AG04449 (cell line): ENCODE results near the gene USP40.

Experiments
- CTCF ChIA-PET: fragments of 350-600 bp; formaldehyde crosslinking; extraction: SDS; loops from one replicate; lab custom pipeline; 2021; ENCODE audit warnings: antibody characterized with exemption; lab: Yijun Ruan, JAX
- POLR2A ChIA-PET: fragments of 400-600, 350-600 bp; formaldehyde crosslinking; extraction: SDS; loops from one replicate; lab custom pipeline; 2020; ENCODE audit warnings: antibody characterized with exemption, inconsistent platforms; lab: Yijun Ruan, JAX
- DNase-seq: peaks from one replicate; pipeline ENCODE4 v3.0.0-alpha.2; 2010; ENCODE audit warnings: low read depth, low spot score
- H3K4me3 ChIP-seq: 2 replicates; pipeline ENCODE4 v1.5.1; 2011; ENCODE audit warnings: low read depth, mild to moderate bottlenecking, control low read depth, low read length
- TF ChIP-seq, protein P1 (sequence below): IDR thresholded peaks from one replicate; pipeline ENCODE4 v1.5.1; 2011; ENCODE audit warnings: mild to moderate bottlenecking, moderate library complexity, low read length, control low read depth, inconsistent platforms; ENCODE audit not compliant: insufficient read depth; ENCODE audit errors: missing control alignments

The USP40 gene

DNA sequence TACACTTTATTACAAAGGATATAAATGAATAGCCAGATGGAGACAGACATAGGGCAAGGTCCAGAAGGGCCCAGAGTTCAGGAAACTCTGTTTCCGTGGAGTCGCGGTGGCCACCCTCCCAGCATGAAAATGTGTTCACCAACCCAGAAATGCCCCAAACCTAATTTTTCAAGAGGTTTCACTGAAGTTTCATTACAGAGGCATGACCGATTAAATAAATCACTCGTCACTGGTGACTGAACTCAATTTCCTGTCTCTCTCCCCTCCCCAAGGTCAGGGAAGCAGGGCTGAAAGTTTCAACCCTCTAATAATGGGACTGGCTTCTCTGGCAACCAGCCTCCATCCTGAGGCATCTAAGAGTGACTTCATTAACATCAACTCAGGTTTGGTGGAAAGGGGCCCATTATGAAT, 22.4 kb downstream of the USP40 start:
- POLR2A ChIA-PET: no interaction called here
- CTCF ChIA-PET: no interaction called here
- TF ChIP-seq, protein P1, sequence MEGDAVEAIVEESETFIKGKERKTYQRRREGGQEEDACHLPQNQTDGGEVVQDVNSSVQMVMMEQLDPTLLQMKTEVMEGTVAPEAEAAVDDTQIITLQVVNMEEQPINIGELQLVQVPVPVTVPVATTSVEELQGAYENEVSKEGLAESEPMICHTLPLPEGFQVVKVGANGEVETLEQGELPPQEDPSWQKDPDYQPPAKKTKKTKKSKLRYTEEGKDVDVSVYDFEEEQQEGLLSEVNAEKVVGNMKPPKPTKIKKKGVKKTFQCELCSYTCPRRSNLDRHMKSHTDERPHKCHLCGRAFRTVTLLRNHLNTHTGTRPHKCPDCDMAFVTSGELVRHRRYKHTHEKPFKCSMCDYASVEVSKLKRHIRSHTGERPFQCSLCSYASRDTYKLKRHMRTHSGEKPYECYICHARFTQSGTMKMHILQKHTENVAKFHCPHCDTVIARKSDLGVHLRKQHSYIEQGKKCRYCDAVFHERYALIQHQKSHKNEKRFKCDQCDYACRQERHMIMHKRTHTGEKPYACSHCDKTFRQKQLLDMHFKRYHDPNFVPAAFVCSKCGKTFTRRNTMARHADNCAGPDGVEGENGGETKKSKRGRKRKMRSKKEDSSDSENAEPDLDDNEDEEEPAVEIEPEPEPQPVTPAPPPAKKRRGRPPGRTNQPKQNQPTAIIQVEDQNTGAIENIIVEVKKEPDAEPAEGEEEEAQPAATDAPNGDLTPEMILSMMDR: no peak
- no peak overlapping the region for H3K4me3 ChIP-seq
- no peak for DNase-seq

DNA sequence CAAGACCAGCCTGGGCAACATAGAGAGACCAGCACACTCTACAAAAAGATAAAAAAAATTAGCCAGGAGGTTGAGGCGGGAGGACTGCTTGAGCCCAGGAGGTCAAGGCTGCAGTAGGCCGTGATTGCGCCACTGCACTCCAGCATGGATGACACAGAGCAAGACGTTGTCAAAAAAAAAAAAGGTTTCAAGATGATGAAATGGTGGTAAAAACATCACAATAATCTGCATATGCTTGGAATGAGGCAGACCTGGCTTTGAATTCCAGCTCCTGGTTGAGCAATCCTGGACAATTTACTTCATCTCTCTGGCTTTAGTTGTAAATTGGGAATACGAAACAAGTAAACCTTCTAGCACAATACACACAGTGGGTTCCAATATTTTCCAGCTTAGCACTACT, 24.1 kb downstream of the USP40 start:
- ChIA-PET CTCF (interaction anchor here (1.2 kb wide), 1 partner anchor 188 kb away, joined by 3 read pairs; the partner anchor contains the start of gene DGKD), POLR2A (no interaction called here)
- peak; percentile 55 for DNase-seq
- H3K4me3 ChIP-seq: no peak overlapping the region
- TF ChIP-seq, protein P1: no peak

DNA sequence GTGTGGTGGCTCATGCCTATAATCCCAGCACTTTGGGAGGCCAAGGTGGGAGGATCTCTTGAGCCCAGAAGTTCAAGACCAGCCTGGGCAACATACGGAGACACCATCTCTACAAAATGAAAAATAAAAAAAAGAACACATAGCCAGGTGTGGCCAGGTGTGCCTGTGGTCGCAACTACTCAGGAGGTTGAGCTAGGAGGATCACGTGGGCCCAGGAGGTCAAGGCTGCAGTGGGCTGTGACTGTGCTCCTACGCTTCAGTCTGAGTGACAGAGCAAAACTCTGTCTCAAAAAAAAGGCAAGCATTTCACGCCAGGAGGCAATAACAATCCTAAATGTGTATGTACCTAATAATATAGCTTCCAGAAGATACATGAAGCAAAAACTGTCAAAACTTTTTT, 27.8 kb downstream of the USP40 start:
- ChIA-PET POLR2A (no interaction called here), CTCF (no interaction called here)
- TF ChIP-seq, protein P1: no peak
- DNase-seq: no peak
- no peak overlapping the region for H3K4me3 ChIP-seq

DNA sequence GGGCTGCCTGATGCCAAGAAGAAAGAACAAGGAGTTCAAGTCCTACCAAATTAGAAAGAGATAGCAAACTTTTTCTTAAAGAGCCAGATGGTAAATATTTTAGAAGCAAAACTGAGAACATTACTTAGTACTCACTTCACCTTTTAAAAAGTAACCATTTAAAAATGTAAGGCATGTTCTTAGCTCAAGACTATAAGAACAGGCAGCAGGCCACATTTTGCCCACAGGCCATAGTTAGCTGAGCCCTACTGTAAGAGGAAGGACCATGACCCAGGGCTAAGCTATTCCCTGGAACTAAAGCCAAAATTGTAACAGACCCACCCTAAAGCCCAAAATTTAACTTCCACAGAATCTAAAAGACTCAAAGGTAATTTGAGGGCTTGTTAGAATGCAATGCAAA, 31.3 kb downstream of the USP40 start:
- POLR2A ChIA-PET: no interaction called here
- TF ChIP-seq, protein P1: no peak
- DNase-seq: no peak
- CTCF ChIA-PET: no interaction called here
- no peak overlapping the region for H3K4me3 ChIP-seq

DNA sequence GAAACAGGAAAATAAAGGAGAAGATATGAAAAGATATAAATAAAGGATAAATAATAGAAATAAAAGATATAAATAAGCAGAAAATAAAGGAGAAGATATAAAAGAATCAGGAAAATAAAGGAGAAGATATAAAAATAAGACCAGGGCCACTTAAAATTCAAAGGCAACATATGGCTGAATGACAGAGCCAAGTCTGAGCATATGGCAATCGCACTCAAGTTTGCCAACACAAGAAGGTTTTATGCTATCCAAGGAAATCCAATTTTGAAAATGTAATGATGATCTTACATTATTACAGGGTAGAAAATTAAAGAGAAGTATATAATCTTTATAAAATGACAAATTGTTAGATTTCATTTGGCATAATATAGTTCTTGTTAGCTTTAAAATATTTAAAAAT, 33.6 kb downstream of the USP40 start:
- ChIA-PET POLR2A (no interaction called here), CTCF (interaction anchor here (1.2 kb wide), 1 partner anchor 10 kb away, joined by 3 read pairs; no protein-coding TSS in a partner anchor)
- no peak overlapping the region for H3K4me3 ChIP-seq
- no peak for DNase-seq
- TF ChIP-seq, protein P1: no peak

DNA sequence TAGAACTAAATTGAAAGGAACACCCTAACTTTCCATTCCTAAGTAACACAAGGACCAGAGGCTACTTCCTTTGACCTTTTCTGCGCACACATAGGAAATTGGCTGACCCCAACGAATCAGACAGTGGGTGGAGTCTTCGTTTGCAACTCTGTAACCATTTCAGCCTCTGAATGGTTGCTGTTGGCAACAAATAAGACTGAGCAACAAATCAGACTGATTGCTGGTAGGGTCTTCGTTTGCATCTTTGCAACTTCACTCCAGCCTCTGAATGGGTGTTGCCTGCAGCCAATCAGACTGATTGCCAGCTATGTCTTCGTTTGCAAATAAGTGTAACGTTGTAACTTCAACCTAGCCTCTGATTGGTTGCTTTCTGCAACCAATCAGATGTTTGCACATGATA, 34.6 kb downstream of the USP40 start:
- TF ChIP-seq, protein P1: no peak
- DNase-seq: no peak
- no peak overlapping the region for H3K4me3 ChIP-seq
- ChIA-PET CTCF (interaction anchor here (1.2 kb wide), 1 partner anchor 9 kb away, joined by 3 read pairs; no protein-coding TSS in a partner anchor), POLR2A (no interaction called here)
